Measurements from ENCODE around the gene ZNF407.

ZNF407 gene

GRCh38 chr18:74799542-74799941 is 201.9 kb downstream of the ZNF407 start:
- CTCF ChIA-PET, result no interaction called here
- Histone ChIP-seq H3K36me3 (ENCODE audit: control insufficient read depth in 4 of 4, insufficient read depth in 4 of 4, low read length in 3 of 4) (peaks cover 0 to 2% (median 0%) of the 10 kb centered on the region in 4 experiments), H3K27ac (ENCODE audit: insufficient read depth in 1 of 2, low read depth in 1 of 2, low read length in 2 of 2, poor library complexity in 1 of 2, severe bottlenecking in 2 of 2) (no peak overlapping the region), H3K27me3 (replicated peaks in 2 of 5; ENCODE audit: control insufficient read depth in 4 of 5, insufficient read depth in 5 of 5, low read length in 4 of 5) (no peaks in the 10 kb centered on the region), H3K4me3 (ENCODE audit: control insufficient read depth in 1 of 7, extremely low read depth in 1 of 7, insufficient read depth in 4 of 7, low read depth in 2 of 7, low read length in 6 of 7) (no peak overlapping the region), H3K4me1 (ENCODE audit: control extremely low read depth in 1 of 4, control insufficient read depth in 4 of 4, insufficient read depth in 4 of 4, low read length in 3 of 4) (no peaks in the 10 kb centered on the region), H3K9me3 (ENCODE audit: control extremely low read depth in 1 of 5, control insufficient read depth in 4 of 5, insufficient read depth in 2 of 5, low read depth in 1 of 5, low read length in 4 of 5) (no peaks in the 10 kb centered on the region)
- DNase-seq, result no peak
- POLR2A ChIA-PET, result no interaction called here
- WGBS (ENCODE audit: insufficient coverage), result no CpG with 5 or more reads among the region's 2 CpGs

GRCh38 chr18:74800098-74800497 is 202.4 kb downstream of the ZNF407 start:
- Histone ChIP-seq H3K27ac (ENCODE audit: insufficient read depth in 1 of 2, low read depth in 1 of 2, low read length in 2 of 2, poor library complexity in 1 of 2, severe bottlenecking in 2 of 2) (no peak overlapping the region), H3K4me1 (ENCODE audit: control extremely low read depth in 1 of 4, control insufficient read depth in 4 of 4, insufficient read depth in 4 of 4, low read length in 3 of 4) (no peaks in the 10 kb centered on the region), H3K9me3 (ENCODE audit: control extremely low read depth in 1 of 5, control insufficient read depth in 4 of 5, insufficient read depth in 2 of 5, low read depth in 1 of 5, low read length in 4 of 5) (no peaks in the 10 kb centered on the region), H3K36me3 (ENCODE audit: control insufficient read depth in 4 of 4, insufficient read depth in 4 of 4, low read length in 3 of 4) (peaks cover 0 to 2% (median 0%) of the 10 kb centered on the region in 4 experiments), H3K4me3 (ENCODE audit: control insufficient read depth in 1 of 7, extremely low read depth in 1 of 7, insufficient read depth in 4 of 7, low read depth in 2 of 7, low read length in 6 of 7) (no peak overlapping the region), H3K27me3 (replicated peaks in 2 of 5; ENCODE audit: control insufficient read depth in 4 of 5, insufficient read depth in 5 of 5, low read length in 4 of 5) (no peaks in the 10 kb centered on the region)
- CTCF ChIA-PET, result no interaction called here
- no peak for DNase-seq
- POLR2A ChIA-PET, result no interaction called here

- no peaks in the 10 kb centered on the region for H3K4me1 ChIP-seq (ENCODE audit: control extremely low read depth in 1 of 4, control insufficient read depth in 4 of 4, insufficient read depth in 4 of 4, low read length in 3 of 4)
- 88% methylated on average over 4 of the region's 4 CpGs for WGBS (ENCODE audit: insufficient coverage)
- DNase-seq, result no peak
- no peaks in the 10 kb centered on the region for H3K9me3 ChIP-seq (ENCODE audit: control extremely low read depth in 1 of 5, control insufficient read depth in 4 of 5, insufficient read depth in 2 of 5, low read depth in 1 of 5, low read length in 4 of 5)
- CTCF ChIA-PET, result no interaction called here
- H3K27me3 ChIP-seq (replicated peaks in 2 of 5; ENCODE audit: control insufficient read depth in 4 of 5, insufficient read depth in 5 of 5, low read length in 4 of 5), result no peaks in the 10 kb centered on the region
- no peak overlapping the region for H3K27ac ChIP-seq (ENCODE audit: insufficient read depth in 1 of 2, low read depth in 1 of 2, low read length in 2 of 2, poor library complexity in 1 of 2, severe bottlenecking in 2 of 2)
- no peak overlapping the region for H3K4me3 ChIP-seq (ENCODE audit: control insufficient read depth in 1 of 7, extremely low read depth in 1 of 7, insufficient read depth in 4 of 7, low read depth in 2 of 7, low read length in 6 of 7)
- POLR2A ChIA-PET, result no interaction called here
- peaks cover 0 to 2% (median 0%) of the 10 kb centered on the region in 4 experiments for H3K36me3 ChIP-seq (ENCODE audit: control insufficient read depth in 4 of 4, insufficient read depth in 4 of 4, low read length in 3 of 4)
These were observed 205.4 kb downstream of the ZNF407 start for GRCh38 chr18:74803117-74803516.

GRCh38 chr18:74803769-74804168 is 206.1 kb downstream of the ZNF407 start:
- Histone ChIP-seq H3K4me1 (ENCODE audit: control extremely low read depth in 1 of 4, control insufficient read depth in 4 of 4, insufficient read depth in 4 of 4, low read length in 3 of 4) (no peaks in the 10 kb centered on the region), H3K27me3 (replicated peaks in 2 of 5; ENCODE audit: control insufficient read depth in 4 of 5, insufficient read depth in 5 of 5, low read length in 4 of 5) (no peaks in the 10 kb centered on the region), H3K36me3 (ENCODE audit: control insufficient read depth in 4 of 4, insufficient read depth in 4 of 4, low read length in 3 of 4) (peaks cover 0 to 2% (median 0%) of the 10 kb centered on the region in 4 experiments), H3K27ac (ENCODE audit: insufficient read depth in 1 of 2, low read depth in 1 of 2, low read length in 2 of 2, poor library complexity in 1 of 2, severe bottlenecking in 2 of 2) (no peak overlapping the region), H3K9me3 (ENCODE audit: control extremely low read depth in 1 of 5, control insufficient read depth in 4 of 5, insufficient read depth in 2 of 5, low read depth in 1 of 5, low read length in 4 of 5) (no peaks in the 10 kb centered on the region), H3K4me3 (ENCODE audit: control insufficient read depth in 1 of 7, extremely low read depth in 1 of 7, insufficient read depth in 4 of 7, low read depth in 2 of 7, low read length in 6 of 7) (no peak overlapping the region)
- WGBS (ENCODE audit: insufficient coverage), result 100% methylated on average over 10 of the region's 10 CpGs
- DNase-seq, result no peak
- CTCF ChIA-PET, result no interaction called here
- POLR2A ChIA-PET, result no interaction called here

GRCh38 chr18:74804677-74805076 is 207.0 kb downstream of the ZNF407 start:
- no peaks in the 10 kb centered on the region for H3K4me1 ChIP-seq (ENCODE audit: control extremely low read depth in 1 of 4, control insufficient read depth in 4 of 4, insufficient read depth in 4 of 4, low read length in 3 of 4)
- H3K36me3 ChIP-seq (ENCODE audit: control insufficient read depth in 4 of 4, insufficient read depth in 4 of 4, low read length in 3 of 4), result peaks cover 0 to 2% (median 0%) of the 10 kb centered on the region in 4 experiments
- POLR2A ChIA-PET, result no interaction called here
- no peak overlapping the region for H3K4me3 ChIP-seq (ENCODE audit: control insufficient read depth in 1 of 7, extremely low read depth in 1 of 7, insufficient read depth in 4 of 7, low read depth in 2 of 7, low read length in 6 of 7)
- WGBS (ENCODE audit: insufficient coverage), result 89% methylated on average over 2 of the region's 6 CpGs
- H3K27ac ChIP-seq (ENCODE audit: insufficient read depth in 1 of 2, low read depth in 1 of 2, low read length in 2 of 2, poor library complexity in 1 of 2, severe bottlenecking in 2 of 2), result no peak overlapping the region
- H3K9me3 ChIP-seq (ENCODE audit: control extremely low read depth in 1 of 5, control insufficient read depth in 4 of 5, insufficient read depth in 2 of 5, low read depth in 1 of 5, low read length in 4 of 5), result no peaks in the 10 kb centered on the region
- H3K27me3 ChIP-seq (replicated peaks in 2 of 5; ENCODE audit: control insufficient read depth in 4 of 5, insufficient read depth in 5 of 5, low read length in 4 of 5), result no peaks in the 10 kb centered on the region
- no peak for DNase-seq
- CTCF ChIA-PET, result no interaction called here

- Histone ChIP-seq H3K27ac (ENCODE audit: insufficient read depth in 1 of 2, low read depth in 1 of 2, low read length in 2 of 2, poor library complexity in 1 of 2, severe bottlenecking in 2 of 2) (no peak overlapping the region), H3K27me3 (replicated peaks in 2 of 5; ENCODE audit: control insufficient read depth in 4 of 5, insufficient read depth in 5 of 5, low read length in 4 of 5) (no peaks in the 10 kb centered on the region), H3K9me3 (ENCODE audit: control extremely low read depth in 1 of 5, control insufficient read depth in 4 of 5, insufficient read depth in 2 of 5, low read depth in 1 of 5, low read length in 4 of 5) (no peaks in the 10 kb centered on the region), H3K4me3 (ENCODE audit: control insufficient read depth in 1 of 7, extremely low read depth in 1 of 7, insufficient read depth in 4 of 7, low read depth in 2 of 7, low read length in 6 of 7) (no peak overlapping the region), H3K36me3 (ENCODE audit: control insufficient read depth in 4 of 4, insufficient read depth in 4 of 4, low read length in 3 of 4) (peaks cover 0 to 2% (median 0%) of the 10 kb centered on the region in 4 experiments), H3K4me1 (ENCODE audit: control extremely low read depth in 1 of 4, control insufficient read depth in 4 of 4, insufficient read depth in 4 of 4, low read length in 3 of 4) (no peaks in the 10 kb centered on the region)
- 100% methylated on average over 2 of the region's 6 CpGs for WGBS (ENCODE audit: insufficient coverage)
- ChIA-PET POLR2A (no interaction called here), CTCF (interaction anchor here (0.8 to 1.0 kb wide), 2 partner anchors 12 to 21 kb away, joined by 3 to 4 read pairs; no protein-coding TSS in a partner anchor)
- DNase-seq, result no peak
These were observed 208.4 kb downstream of the ZNF407 start for GRCh38 chr18:74806073-74806472.

GRCh38 chr18:74806700-74807416 is 209.2 kb downstream of the ZNF407 start:
- ChIA-PET POLR2A (no interaction called here), CTCF (interaction anchor here (0.8 to 1.0 kb wide), 2 partner anchors 11 to 22 kb away, joined by 3 to 4 read pairs; no protein-coding TSS in a partner anchor)
- WGBS (ENCODE audit: insufficient coverage), result 100% methylated on average over 5 of the region's 7 CpGs

More at GRCh38 chr18:74806700-74807416, 209.2 kb downstream of the ZNF407 start:
- peaks cover 0 to 2% (median 0%) of the 10 kb centered on the region in 4 experiments for H3K36me3 ChIP-seq (ENCODE audit: control insufficient read depth in 4 of 4, insufficient read depth in 4 of 4, low read length in 3 of 4)
- H3K4me1 ChIP-seq (ENCODE audit: control extremely low read depth in 1 of 4, control insufficient read depth in 4 of 4, insufficient read depth in 4 of 4, low read length in 3 of 4), result no peaks in the 10 kb centered on the region
- no peak overlapping the region for H3K27ac ChIP-seq (ENCODE audit: insufficient read depth in 1 of 2, low read depth in 1 of 2, low read length in 2 of 2, poor library complexity in 1 of 2, severe bottlenecking in 2 of 2)
- H3K27me3 ChIP-seq (replicated peaks in 2 of 5; ENCODE audit: control insufficient read depth in 4 of 5, insufficient read depth in 5 of 5, low read length in 4 of 5), result no peaks in the 10 kb centered on the region
- H3K4me3 ChIP-seq (ENCODE audit: control insufficient read depth in 1 of 7, extremely low read depth in 1 of 7, insufficient read depth in 4 of 7, low read depth in 2 of 7, low read length in 6 of 7), result no peak overlapping the region
- DNase-seq, result no peak
- H3K9me3 ChIP-seq (ENCODE audit: control extremely low read depth in 1 of 5, control insufficient read depth in 4 of 5, insufficient read depth in 2 of 5, low read depth in 1 of 5, low read length in 4 of 5), result no peaks in the 10 kb centered on the region
